ENCODE measurements around the gene ANKRD55.
A peak's percentile ranks its signal among the peaks of the same experiment; 100 is the strongest.

The ANKRD55 gene

DNA sequence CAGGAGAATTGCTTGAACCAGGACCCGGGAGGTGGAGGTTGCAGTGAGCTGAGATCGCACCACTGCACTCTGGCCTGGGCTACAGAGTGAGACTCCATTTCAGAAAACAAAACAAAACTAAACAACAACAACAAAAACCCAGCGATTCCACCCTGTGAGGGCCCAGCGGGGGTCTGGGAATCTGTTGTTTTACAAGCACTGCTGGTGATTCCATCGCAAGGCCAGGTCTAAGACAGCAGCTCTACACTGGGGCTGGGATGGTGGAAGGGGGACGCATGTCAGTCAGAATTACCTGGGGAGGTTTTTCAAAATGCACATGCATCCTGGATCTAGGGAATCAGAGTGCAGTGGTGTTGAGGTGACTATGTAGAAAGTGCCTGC lies 90.9 kb downstream of the ANKRD55 start:
- H3K9me3 ChIP-seq (replicated peaks; ENCODE audit: insufficient read depth, low read length): no peaks in the 10 kb centered on the region
- H3K4me2 ChIP-seq (ENCODE audit: low read depth, low read length): peak overlapping the region; percentile 51

DNA sequence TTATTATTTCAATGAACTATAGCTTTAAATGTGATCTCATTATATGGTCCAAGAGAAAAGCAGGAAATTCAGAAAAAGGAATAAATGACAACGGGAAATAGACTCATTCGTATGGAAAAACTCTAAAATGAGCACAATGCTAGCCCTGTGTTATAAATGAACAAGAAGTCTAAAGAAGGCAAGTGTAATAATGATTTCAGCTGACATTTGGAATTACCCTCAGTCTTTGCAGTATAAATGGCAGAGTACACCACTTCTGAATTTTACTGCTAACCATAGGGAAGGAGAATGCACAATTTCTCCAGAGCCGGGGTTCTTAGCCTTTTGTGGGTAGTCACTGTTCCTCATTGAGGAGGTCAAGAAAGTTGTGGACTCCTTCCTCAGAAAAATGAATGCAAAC lies 93.1 kb downstream of the ANKRD55 start:
- no peak for DNase-seq
- Histone ChIP-seq H3K27me3 (replicated peaks; ENCODE audit: insufficient read depth, low read length) (no peaks in the 10 kb centered on the region), H3K79me2 (ENCODE audit: low read length) (0 out of 2 replicates have a peak, but pooled peaks cover 3% of the 10 kb centered on the region), H3K9me2 (replicated peaks; ENCODE audit: insufficient read depth, low read length) (no peaks in the 10 kb centered on the region), H3K4me2 (ENCODE audit: low read depth, low read length) (no peak overlapping the region), H3K27ac (ENCODE audit: low read length) (no peak overlapping the region), H3F3A (ENCODE audit: insufficient read depth, low read length) (peaks cover 38% of the 10 kb centered on the region), H2AFZ (ENCODE audit: low read length) (no peak overlapping the region), H3K9ac (ENCODE audit: low read length) (no peak overlapping the region), H3K4me1 (ENCODE audit: low read length) (peaks cover 50% of the 10 kb centered on the region), H4K20me1 (ENCODE audit: insufficient read depth, low read length) (no peaks in the 10 kb centered on the region), H3K36me3 (replicated peaks; ENCODE audit: insufficient read depth, low read length) (no peaks in the 10 kb centered on the region), H3K9me3 (replicated peaks; ENCODE audit: insufficient read depth, low read length) (no peaks in the 10 kb centered on the region), H3K4me3 (ENCODE audit: low read length) (no peak overlapping the region)
- TF ChIP-seq EZH2phosphoT487 (IDR thresholded peaks at IDR 0.05; ENCODE audit: low read length): no peak
- TF ChIP-seq, protein P1, sequence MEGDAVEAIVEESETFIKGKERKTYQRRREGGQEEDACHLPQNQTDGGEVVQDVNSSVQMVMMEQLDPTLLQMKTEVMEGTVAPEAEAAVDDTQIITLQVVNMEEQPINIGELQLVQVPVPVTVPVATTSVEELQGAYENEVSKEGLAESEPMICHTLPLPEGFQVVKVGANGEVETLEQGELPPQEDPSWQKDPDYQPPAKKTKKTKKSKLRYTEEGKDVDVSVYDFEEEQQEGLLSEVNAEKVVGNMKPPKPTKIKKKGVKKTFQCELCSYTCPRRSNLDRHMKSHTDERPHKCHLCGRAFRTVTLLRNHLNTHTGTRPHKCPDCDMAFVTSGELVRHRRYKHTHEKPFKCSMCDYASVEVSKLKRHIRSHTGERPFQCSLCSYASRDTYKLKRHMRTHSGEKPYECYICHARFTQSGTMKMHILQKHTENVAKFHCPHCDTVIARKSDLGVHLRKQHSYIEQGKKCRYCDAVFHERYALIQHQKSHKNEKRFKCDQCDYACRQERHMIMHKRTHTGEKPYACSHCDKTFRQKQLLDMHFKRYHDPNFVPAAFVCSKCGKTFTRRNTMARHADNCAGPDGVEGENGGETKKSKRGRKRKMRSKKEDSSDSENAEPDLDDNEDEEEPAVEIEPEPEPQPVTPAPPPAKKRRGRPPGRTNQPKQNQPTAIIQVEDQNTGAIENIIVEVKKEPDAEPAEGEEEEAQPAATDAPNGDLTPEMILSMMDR (IDR thresholded peaks at IDR 0.05; ENCODE audit: low read length): no peak
- no peak for TF ChIP-seq EZH2 (optimal IDR thresholded peaks at IDR 0.05; ENCODE audit: low read depth, low read length)

More for the DNA sequence above, 90.9 kb downstream of the ANKRD55 start:
- Histone ChIP-seq H3F3A (ENCODE audit: insufficient read depth, low read length) (peaks cover 48% of the 10 kb centered on the region), H3K4me3 (ENCODE audit: low read length) (peak overlapping the region; percentile 19), H2AFZ (ENCODE audit: low read length) (no peak overlapping the region), H3K27ac (ENCODE audit: low read length) (peak overlapping the region; percentile 97), H3K9me2 (replicated peaks; ENCODE audit: insufficient read depth, low read length) (no peaks in the 10 kb centered on the region), H3K9ac (ENCODE audit: low read length) (peak overlapping the region; percentile 68), H3K36me3 (replicated peaks; ENCODE audit: insufficient read depth, low read length) (no peaks in the 10 kb centered on the region), H4K20me1 (ENCODE audit: insufficient read depth, low read length) (no peaks in the 10 kb centered on the region), H3K27me3 (replicated peaks; ENCODE audit: insufficient read depth, low read length) (no peaks in the 10 kb centered on the region), H3K4me1 (ENCODE audit: low read length) (peaks cover 56% of the 10 kb centered on the region), H3K79me2 (ENCODE audit: low read length) (0 out of 2 replicates have a peak, but pooled peaks cover 9% of the 10 kb centered on the region)
- no peak for TF ChIP-seq EZH2phosphoT487 (IDR thresholded peaks at IDR 0.05; ENCODE audit: low read length)
- TF ChIP-seq, protein P1 (IDR thresholded peaks at IDR 0.05; ENCODE audit: low read length): no peak
- no peak for DNase-seq

DNA sequence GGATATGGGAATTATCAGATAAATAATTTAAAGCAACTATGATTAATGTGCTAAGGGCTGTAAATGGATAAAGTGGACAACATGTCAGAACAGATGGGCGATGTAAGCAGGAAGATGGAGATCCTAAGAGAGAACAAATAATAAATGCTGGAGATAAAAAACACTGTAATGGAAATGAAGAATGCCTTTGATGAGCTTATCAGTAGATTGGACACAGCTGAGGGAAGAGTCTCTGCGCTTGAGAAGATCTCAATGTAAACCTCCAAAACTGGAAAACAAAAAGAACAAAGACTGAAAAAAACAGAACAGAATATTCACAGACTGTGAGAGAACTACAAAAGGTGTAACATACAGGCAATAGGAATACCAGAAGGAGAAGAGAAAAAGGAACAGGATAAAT lies 102.5 kb downstream of the ANKRD55 start:
- DNase-seq: no peak
- Histone ChIP-seq H3K9me2 (replicated peaks; ENCODE audit: insufficient read depth, low read length) (no peaks in the 10 kb centered on the region), H3F3A (ENCODE audit: insufficient read depth, low read length) (no peaks in the 10 kb centered on the region), H3K36me3 (replicated peaks; ENCODE audit: insufficient read depth, low read length) (no peaks in the 10 kb centered on the region), H3K27me3 (replicated peaks; ENCODE audit: insufficient read depth, low read length) (no peaks in the 10 kb centered on the region), H3K4me2 (ENCODE audit: low read depth, low read length) (no peak overlapping the region), H4K20me1 (ENCODE audit: insufficient read depth, low read length) (no peaks in the 10 kb centered on the region), H3K4me3 (ENCODE audit: low read length) (no peak overlapping the region), H3K4me1 (ENCODE audit: low read length) (peaks cover 17% of the 10 kb centered on the region), H3K9ac (ENCODE audit: low read length) (no peak overlapping the region), H3K79me2 (ENCODE audit: low read length) (no peaks in the 10 kb centered on the region), H3K27ac (ENCODE audit: low read length) (no peak overlapping the region), H2AFZ (ENCODE audit: low read length) (no peak overlapping the region), H3K9me3 (replicated peaks; ENCODE audit: insufficient read depth, low read length) (no peaks in the 10 kb centered on the region)
- TF ChIP-seq, protein P1 (IDR thresholded peaks at IDR 0.05; ENCODE audit: low read length): no peak
- TF ChIP-seq EZH2 (optimal IDR thresholded peaks at IDR 0.05; ENCODE audit: low read depth, low read length) (no peak), EZH2phosphoT487 (IDR thresholded peaks at IDR 0.05; ENCODE audit: low read length) (no peak)
